NK-92 (cell line): ENCODE measurements around the gene SCG3.
"Not testable (repeated sequence)": the region's sequence is repeated elsewhere in the genome, so short reads cannot be mapped to it uniquely, and the experiment has no call there.

Experiments used
- DNase-seq: peaks from one replicate; lab custom pipeline; 2025; ENCODE audit not compliant: unreplicated experiment; lab: John Stamatoyannopoulos, UW

Gene SCG3

GRCh38 chr15:51681303-51681963 lies at the start of gene SCG3:
Gene SCG3, plus strand, starts transcription at chr15:51681503. Its CDS starts 253 bp downstream, at chr15:51681756.
- no peak for DNase-seq

GRCh38 chr15:51634591-51635198 lies 46.6 kb upstream of the SCG3 start:
- no peak for DNase-seq

- DNase-seq = no peak
Observed at GRCh38 chr15:51641490-51642130, 39.7 kb upstream of the SCG3 start.

- no peak for DNase-seq
Observed at GRCh38 chr15:51642696-51643095, 38.6 kb upstream of the SCG3 start.

- no peak for DNase-seq
Observed at GRCh38 chr15:51647128-51647562, 34.2 kb upstream of the SCG3 start.

GRCh38 chr15:51648101-51648500 lies 33.2 kb upstream of the SCG3 start:
- not testable (repeated sequence) for DNase-seq

- not testable (repeated sequence) for DNase-seq
Observed at GRCh38 chr15:51648643-51649042, 32.7 kb upstream of the SCG3 start.

GRCh38 chr15:51649659-51650521 lies 31.4 kb upstream of the SCG3 start:
- no peak for DNase-seq

GRCh38 chr15:51652084-51652668 lies 29.1 kb upstream of the SCG3 start:
- DNase-seq = no peak

- not testable (repeated sequence) for DNase-seq
Observed at GRCh38 chr15:51655401-51656057, 25.8 kb upstream of the SCG3 start.

- no peak for DNase-seq
Observed at GRCh38 chr15:51658664-51659063, 22.6 kb upstream of the SCG3 start.

- DNase-seq = no peak
Observed at GRCh38 chr15:51661072-51661471, 20.2 kb upstream of the SCG3 start.

GRCh38 chr15:51667478-51667877 lies 13.8 kb upstream of the SCG3 start:
- no peak for DNase-seq

GRCh38 chr15:51668446-51668845 lies 12.9 kb upstream of the SCG3 start:
- DNase-seq = no peak

GRCh38 chr15:51669381-51669780 lies 11.9 kb upstream of the SCG3 start:
- no peak for DNase-seq

GRCh38 chr15:51672155-51672687 lies 9.1 kb upstream of the SCG3 start:
- DNase-seq = no peak

GRCh38 chr15:51672913-51673857 lies 8.1 kb upstream of the SCG3 start:
- no peak for DNase-seq

- DNase-seq = no peak
Observed at GRCh38 chr15:51675234-51675633, 6.1 kb upstream of the SCG3 start.

GRCh38 chr15:51677021-51677420 lies 4.3 kb upstream of the SCG3 start:
- DNase-seq = no peak
